Measurements from ENCODE around the gene SRRT.
A peak's percentile ranks its signal among the peaks of the same experiment; 100 is the strongest.

The SRRT gene

GRCh38 chr7:100856871-100857282 is 18.0 kb upstream of the SRRT start:
- FAIRE-seq, result no peak

- no peak for FAIRE-seq
These were observed 15.0 kb upstream of the SRRT start for GRCh38 chr7:100859856-100860255.

DNA sequence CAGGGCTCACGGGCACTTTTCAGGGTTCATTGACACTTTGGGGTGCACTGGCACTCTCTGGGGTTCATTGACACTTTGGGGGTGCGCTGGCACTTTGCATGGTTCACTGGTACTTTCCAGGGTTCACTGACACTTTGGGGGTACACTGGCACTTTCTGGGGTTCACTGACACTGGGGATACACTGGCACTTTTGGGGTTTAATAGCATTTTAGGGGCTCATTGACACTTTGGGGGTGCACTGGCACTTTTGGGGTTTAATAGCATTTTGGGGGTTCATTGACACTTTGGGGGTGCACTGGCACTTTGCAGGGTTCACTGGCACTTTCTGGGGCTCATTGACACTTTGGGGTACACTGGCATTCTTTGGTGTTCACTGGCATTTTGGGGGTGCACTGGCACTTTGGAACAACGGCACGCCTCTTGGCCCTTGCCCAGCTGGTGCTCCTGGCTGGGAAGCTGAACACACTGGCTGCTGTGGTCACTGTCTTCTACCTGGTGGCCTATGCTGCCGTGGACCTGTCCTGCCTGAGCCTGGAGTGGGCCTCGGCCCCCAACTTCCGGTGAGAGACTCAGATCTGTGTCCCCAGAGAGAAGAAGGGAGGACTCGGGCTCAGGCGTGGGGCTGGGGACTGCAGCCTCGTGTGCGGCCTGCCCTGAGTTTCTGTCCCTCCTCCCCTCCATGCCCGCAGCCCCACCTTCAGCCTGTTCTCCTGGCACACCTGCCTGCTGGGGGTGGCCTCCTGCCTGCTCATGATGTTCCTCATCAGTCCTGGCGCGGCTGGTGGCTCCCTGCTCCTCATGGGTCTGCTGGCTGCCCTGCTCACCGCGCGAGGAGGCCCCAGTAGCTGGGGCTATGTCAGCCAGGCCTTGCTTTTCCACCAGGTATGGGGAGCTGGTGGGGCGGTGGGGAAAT is 13.9 kb upstream of the SRRT start:
- FAIRE-seq, result no peak

DNA sequence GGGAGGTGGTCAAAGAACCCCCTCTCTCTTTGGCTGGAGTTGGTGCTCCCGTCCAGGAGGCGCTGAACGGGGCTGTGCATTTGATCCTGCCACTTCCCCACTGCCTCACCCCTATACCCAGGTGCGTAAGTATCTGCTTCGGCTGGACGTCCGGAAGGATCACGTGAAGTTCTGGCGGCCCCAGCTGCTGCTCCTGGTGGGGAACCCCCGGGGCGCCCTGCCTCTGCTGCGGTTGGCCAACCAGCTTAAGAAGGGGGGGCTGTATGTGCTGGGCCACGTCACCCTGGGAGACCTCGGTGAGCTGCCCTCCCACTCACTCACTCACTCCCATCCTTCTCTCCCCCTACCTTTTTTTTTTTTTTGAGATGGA is 13.3 kb upstream of the SRRT start:
- no peak for FAIRE-seq

GRCh38 chr7:100863406-100863950 is 11.4 kb upstream of the SRRT start:
- FAIRE-seq, result no peak

- FAIRE-seq, result no peak
These were observed 10.5 kb upstream of the SRRT start for GRCh38 chr7:100864263-100864845.

GRCh38 chr7:100865372-100865911 is 9.5 kb upstream of the SRRT start:
- FAIRE-seq, result no peak

DNA sequence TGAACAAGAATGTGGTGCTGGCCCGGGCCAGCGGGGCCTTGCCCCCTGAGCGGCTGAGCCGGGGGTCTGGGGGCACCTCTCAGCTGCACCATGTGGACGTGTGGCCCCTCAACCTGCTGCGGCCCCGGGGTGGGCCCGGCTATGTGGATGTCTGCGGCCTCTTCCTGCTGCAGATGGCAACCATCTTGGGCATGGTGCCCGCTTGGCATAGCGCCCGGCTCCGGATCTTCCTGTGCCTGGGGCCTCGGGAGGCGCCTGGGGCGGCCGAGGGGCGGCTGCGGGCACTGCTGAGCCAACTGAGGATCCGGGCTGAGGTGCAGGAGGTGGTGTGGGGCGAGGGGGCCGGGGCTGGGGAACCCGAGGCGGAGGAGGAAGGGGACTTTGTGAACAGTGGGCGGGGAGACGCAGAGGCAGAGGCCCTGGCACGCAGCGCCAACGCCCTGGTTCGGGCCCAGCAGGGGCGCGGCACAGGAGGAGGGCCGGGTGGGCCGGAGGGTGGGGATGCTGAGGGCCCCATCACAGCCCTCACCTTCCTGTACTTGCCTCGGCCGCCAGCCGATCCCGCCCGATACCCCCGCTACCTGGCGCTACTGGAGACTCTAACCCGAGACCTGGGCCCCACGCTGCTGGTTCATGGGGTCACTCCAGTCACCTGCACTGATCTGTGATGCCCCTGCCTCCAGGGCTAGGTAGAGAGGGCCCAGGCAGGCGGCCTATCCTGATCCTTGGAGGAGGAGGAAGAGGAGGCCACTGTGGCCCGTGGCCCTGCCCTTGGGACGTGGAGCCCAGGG is 8.8 kb upstream of the SRRT start:
- no peak for FAIRE-seq

- no peak for FAIRE-seq
These were observed 8.2 kb upstream of the SRRT start for GRCh38 chr7:100866729-100867039.

GRCh38 chr7:100867040-100867775 is 7.7 kb upstream of the SRRT start, which contains the start of gene TRIP6:
Gene TRIP6, plus strand, starts transcription at chr7:100867387. Its CDS starts 111 bp downstream, at chr7:100867498.
- FAIRE-seq, result peak; percentile 91

GRCh38 chr7:100867776-100868485 is 7.0 kb upstream of the SRRT start:
- FAIRE-seq, result no peak

GRCh38 chr7:100873599-100874299 is 1.2 kb upstream of the SRRT start:
- FAIRE-seq, result no peak

DNA sequence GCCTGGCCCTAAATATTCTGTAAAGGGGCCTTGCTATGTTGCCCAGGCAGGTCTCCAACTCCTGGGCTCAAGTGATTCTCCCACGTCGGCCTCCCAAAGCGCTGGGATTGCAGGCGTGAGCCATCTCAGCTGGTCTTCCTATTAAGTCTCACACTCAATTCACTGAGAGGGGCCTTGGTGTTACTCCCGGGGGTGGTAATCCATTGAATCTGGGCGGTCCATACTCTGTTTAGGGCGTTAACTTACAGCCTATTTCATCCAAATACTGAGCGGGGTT is 665 bp upstream of the SRRT start:
- no peak for FAIRE-seq

DNA sequence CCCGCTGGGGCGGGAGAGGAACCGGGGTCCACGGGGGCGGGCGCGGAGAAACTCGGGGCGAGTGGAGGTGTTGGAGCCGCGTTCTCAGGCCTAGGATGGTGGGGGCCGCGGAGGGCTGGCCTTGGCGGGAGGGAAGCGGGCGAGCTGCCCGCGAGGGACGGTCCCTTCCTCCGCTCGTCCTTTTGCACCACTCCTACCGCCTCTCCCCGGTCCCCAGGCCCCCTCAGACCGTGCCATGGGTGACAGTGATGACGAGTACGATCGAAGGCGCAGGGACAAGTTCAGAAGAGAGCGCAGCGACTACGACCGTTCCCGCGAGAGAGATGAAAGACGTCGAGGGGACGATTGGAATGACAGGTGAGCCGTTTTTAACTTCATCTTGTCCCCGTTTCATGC is 451 bp downstream of the SRRT start:
- no peak for FAIRE-seq

GRCh38 chr7:100878013-100878412 is 3.1 kb downstream of the SRRT start:
- no peak for FAIRE-seq

DNA sequence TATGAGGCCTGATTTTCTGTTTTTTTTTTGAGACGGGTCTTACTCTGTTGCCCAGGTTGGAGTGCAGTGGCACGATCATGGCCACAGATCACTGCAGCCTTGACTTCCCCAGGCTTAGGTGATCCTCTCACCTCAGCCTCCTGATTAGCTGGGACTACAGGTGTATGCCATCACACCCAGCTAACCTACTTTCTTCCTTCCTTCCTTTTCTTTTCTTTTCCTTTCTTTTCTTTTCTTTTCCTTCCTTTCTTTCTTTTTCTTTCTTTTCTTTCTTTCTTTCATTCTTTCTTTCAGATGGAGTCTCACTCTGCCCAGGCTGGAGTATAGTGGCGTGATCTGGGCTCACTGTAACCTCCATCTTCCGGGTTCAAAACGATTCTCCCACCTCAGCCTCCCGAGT is 3.8 kb downstream of the SRRT start:
- no peak for FAIRE-seq

DNA sequence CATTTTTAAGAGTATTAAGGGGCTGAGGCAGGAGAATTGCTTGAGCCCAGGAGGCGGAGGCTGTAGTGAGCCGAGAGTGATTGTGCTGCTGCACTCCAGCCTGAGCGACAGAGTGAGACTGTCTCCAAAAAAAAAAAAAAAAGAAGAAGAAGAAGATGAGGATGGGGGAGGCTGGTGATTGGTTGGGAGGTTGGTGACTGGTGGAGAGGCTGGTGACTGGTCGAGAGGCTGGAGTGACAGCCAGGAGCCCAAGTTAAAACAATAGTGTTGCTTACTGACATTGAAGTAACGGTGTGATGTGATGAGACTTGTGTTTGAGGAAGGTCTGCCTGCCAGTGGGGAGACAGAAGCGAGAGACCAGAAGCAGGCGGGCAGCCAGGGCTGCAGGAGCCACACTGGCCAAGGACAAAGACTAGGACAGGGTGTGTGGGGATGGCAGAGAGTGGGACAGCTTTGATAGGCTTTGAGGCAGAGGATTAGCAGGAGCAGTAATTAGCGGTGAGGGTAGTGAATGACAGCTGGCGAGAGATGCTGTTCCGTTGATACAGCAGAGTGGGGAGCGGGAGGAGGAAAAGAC is 4.9 kb downstream of the SRRT start:
- no peak for FAIRE-seq

DNA sequence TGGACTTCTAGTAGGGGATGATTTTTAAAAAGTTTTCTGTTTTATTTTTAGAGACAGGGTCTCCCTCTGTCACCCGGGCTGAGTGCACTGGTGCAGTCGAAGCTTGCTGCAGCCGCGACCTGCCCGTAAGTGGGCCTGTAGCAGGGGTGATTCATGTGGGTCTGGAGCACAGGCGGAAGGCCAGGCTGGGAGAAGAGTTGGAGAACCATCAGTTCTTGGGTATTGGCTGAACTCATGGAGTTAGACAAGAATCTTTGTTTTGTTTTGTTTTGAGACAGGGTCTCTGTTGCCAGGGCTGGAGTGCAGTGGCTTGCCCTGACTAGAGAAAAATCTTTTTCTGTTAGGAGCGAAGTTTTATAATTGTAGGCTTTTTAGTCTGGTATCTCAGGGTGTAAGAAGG is 5.7 kb downstream of the SRRT start:
- no peak for FAIRE-seq

- no peak for FAIRE-seq
These were observed 6.2 kb downstream of the SRRT start for GRCh38 chr7:100881136-100881535.

DNA sequence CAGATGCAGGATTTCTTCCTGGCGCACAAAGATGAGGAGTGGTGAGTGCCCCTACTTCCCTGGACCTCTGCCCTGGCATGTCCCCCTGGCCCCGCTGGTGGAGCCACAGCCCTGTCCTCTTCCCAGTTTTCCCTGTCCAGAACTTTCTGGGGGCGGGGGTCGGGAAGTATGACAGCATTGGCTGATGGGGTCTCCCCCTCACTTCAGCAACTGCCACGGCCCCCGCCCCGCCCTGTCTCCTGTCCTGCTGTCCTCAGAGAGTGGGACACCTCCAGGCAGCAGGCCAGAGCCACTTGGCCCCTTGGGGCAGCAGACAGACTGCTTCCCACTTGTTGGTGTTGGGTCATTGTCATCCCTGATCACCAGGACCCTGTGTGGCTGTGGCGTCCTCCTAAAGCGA is 7.3 kb downstream of the SRRT start:
- no peak for FAIRE-seq

Data from G401.6 (cell line).